ENCODE data around the gene MIEN1. TPM values are rescaled to one million over a fixed set of nuclear protein-coding genes. Genes with fewer than 3 reads are reported as not detected.

The MIEN1 gene
- total RNA-seq, 1 experiment from 2014 or later, result 50.8 TPM

DNA sequence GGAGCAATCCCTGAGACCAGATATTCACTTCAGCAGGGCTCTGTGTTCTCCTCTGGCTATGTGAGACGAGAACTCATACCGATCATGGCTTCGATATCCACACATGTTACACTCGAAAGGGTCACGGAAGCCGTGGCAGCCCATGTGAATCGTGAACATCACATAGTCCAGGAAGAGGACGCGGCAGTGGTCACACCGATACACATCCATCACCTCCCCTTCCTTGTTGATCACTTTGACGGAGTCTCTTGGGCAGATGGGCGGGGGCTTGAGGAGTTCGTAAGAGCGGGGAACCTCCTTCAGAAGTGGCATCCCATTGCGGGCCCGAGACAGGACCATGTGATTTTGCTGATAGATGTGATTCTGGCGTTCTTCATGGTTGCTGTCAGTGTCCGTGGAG lies 35.4 kb upstream of the MIEN1 start:
- Histone ChIP-seq H2BK15ac (ENCODE audit: low read depth, low read length) (0 out of 2 replicates have a peak overlapping the region, but pooled peaks have one; percentile 15), H2BK5ac (ENCODE audit: insufficient read length, low read length) (no peak overlapping the region), H2AFZ (ENCODE audit: low read length) (no peak overlapping the region), H2AK5ac (ENCODE audit: insufficient read length, low read length) (no peak overlapping the region), H3K18ac (ENCODE audit: insufficient read length, low read depth, low read length) (no peak overlapping the region), H3K4me1 (ENCODE audit: insufficient read depth, low read length) (no peaks in the 10 kb centered on the region), H3K9me3 (ENCODE audit: control insufficient read depth, low read depth, low read length) (no peaks in the 10 kb centered on the region), H4K5ac (ENCODE audit: insufficient read length, low read depth, low read length) (no peak overlapping the region), H3K79me2 (ENCODE audit: insufficient read depth, low read length) (no peaks in the 10 kb centered on the region), H2BK12ac (ENCODE audit: insufficient read length, low read depth, low read length) (no peak overlapping the region), H3K4me2 (ENCODE audit: insufficient read depth, insufficient read length, low read length) (no peak overlapping the region), H4K91ac (ENCODE audit: insufficient read length, low read depth, low read length) (no peak overlapping the region), H3K56ac (ENCODE audit: insufficient read length, low read depth, low read length) (no peak overlapping the region), H3K23ac (ENCODE audit: insufficient read length, low read depth, low read length) (no peak overlapping the region), H3T11ph (ENCODE audit: low read length) (no peak overlapping the region), H4K8ac (replicated peaks; ENCODE audit: insufficient read length, low read depth, low read length) (no peak overlapping the region), H2BK20ac (ENCODE audit: low read depth, low read length, poor library complexity, severe bottlenecking) (no peak overlapping the region), H4K20me1 (ENCODE audit: control insufficient read depth, insufficient read depth, insufficient read length) (no peaks in the 10 kb centered on the region), H3K14ac (ENCODE audit: insufficient read depth, low read length) (no peak overlapping the region), H3K9ac (ENCODE audit: extremely low read depth, insufficient read length, low read length) (no peak overlapping the region), H3K4ac (ENCODE audit: low read depth, low read length) (no peak overlapping the region), H3K23me2 (ENCODE audit: insufficient read length, low read depth, low read length, poor library complexity, severe bottlenecking) (no peaks in the 10 kb centered on the region), H3K27me3 (ENCODE audit: insufficient read depth, low read length) (no peaks in the 10 kb centered on the region), H3K27ac (ENCODE audit: insufficient read length, low read depth, low read length) (no peak overlapping the region), H2BK120ac (ENCODE audit: low read depth, low read length, poor library complexity, severe bottlenecking) (no peak overlapping the region), H3K79me1 (ENCODE audit: insufficient read depth, low read depth, low read length, poor library complexity, severe bottlenecking) (no peaks in the 10 kb centered on the region)
- Mint-ChIP-seq H3K27me3 (ENCODE audit: low read depth) (peaks cover 19% of the 10 kb centered on the region), H3K27ac (no peak overlapping the region), H3K4me3 (no peak overlapping the region), H3K4me1 (peaks cover 2 to 4% of the 10 kb centered on the region in 2 experiments; a peak in 2 of 4 replicates), H3K36me3 (ENCODE audit: insufficient read depth in 1 of 3, low read depth in 3 of 3) (no peaks in the 10 kb centered on the region), H3K9me3 (no peaks in the 10 kb centered on the region)
- TF ChIP-seq, protein P1, sequence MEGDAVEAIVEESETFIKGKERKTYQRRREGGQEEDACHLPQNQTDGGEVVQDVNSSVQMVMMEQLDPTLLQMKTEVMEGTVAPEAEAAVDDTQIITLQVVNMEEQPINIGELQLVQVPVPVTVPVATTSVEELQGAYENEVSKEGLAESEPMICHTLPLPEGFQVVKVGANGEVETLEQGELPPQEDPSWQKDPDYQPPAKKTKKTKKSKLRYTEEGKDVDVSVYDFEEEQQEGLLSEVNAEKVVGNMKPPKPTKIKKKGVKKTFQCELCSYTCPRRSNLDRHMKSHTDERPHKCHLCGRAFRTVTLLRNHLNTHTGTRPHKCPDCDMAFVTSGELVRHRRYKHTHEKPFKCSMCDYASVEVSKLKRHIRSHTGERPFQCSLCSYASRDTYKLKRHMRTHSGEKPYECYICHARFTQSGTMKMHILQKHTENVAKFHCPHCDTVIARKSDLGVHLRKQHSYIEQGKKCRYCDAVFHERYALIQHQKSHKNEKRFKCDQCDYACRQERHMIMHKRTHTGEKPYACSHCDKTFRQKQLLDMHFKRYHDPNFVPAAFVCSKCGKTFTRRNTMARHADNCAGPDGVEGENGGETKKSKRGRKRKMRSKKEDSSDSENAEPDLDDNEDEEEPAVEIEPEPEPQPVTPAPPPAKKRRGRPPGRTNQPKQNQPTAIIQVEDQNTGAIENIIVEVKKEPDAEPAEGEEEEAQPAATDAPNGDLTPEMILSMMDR (conservative IDR thresholded peaks at IDR 0.05), result no peak
- no CpG with 5 or more reads among the region's 18 CpGs for WGBS (ENCODE audit: extremely low coverage, insufficient read length, low lambda C conversion rate)
- DNase-seq, result no peak

Data from H9 (cell line).